Heart left ventricle (tissue), 16 donors: Measurements from ENCODE around the gene OR51S1. TPM values are rescaled to one million over a fixed set of nuclear protein-coding genes. Genes with fewer than 3 reads are reported as not detected.

Experiments used
- ATAC-seq, 4 donors: fragments of 200-7000 bp; cut with Tn5 transposase; one replicate each; pipeline ENCODE4 v1.9.1; 2020 to 2022; ENCODE audit warnings: moderate library complexity in 4 of 4, mild to moderate bottlenecking in 3 of 4, moderate number of reproducible peaks in 1 of 4
- DNase-seq, 5 donors: peaks; one replicate each; pipeline ENCODE4 v3.0.0-alpha.2; 2020
- H3K27ac ChIP-seq, 12 donors: fragments of 200-600 bp; sonication (generic) in 4 of 12; one replicate each; pipeline versions ENCODE4 v1.5.0 to v1.8.0; 2016 to 2022; ENCODE audit warnings: mild to moderate bottlenecking in 2 of 12
- H3K27me3 ChIP-seq, 9 donors: fragments of 200-600 bp; sonication (generic) in 2 of 9; one replicate each; pipeline versions ENCODE4 v1.5.1 to v1.8.0; 2016 to 2022; ENCODE audit warnings: mild to moderate bottlenecking in 3 of 9
- H3K36me3 ChIP-seq, 9 donors: fragments of 200-600 bp; sonication (generic) in 2 of 9; one replicate each; pipeline versions ENCODE4 v1.5.0 to v1.8.0; 2018 to 2022; ENCODE audit warnings: mild to moderate bottlenecking in 2 of 9
- H3K4me1 ChIP-seq, 12 donors: fragments of 200-600 bp; sonication (generic) in 4 of 12; one replicate each; pipeline versions ENCODE4 v1.5.0 to v1.8.0; 2016 to 2022; ENCODE audit warnings: mild to moderate bottlenecking in 3 of 12
- H3K4me3 ChIP-seq, 12 donors: fragments of 200-600 bp; sonication (generic) in 4 of 12; one replicate each; pipeline versions ENCODE4 v1.5.0 to v1.8.0; 2017 to 2022; ENCODE audit warnings: mild to moderate bottlenecking in 9 of 12, moderate library complexity in 4 of 12
- H3K9me3 ChIP-seq, 12 donors: fragments of 200-600 bp; sonication (generic) in 4 of 12; one replicate each; pipeline versions ENCODE4 v1.5.0 to v1.8.0; 2016 to 2022; ENCODE audit warnings: mild to moderate bottlenecking in 1 of 12
- CTCF ChIP-seq, 12 donors: fragments of 200-600 bp; sonication (generic) in 4 of 12; IDR thresholded peaks; one replicate each; pipeline versions ENCODE4 v1.5.0 to v1.8.0; 2018 to 2022; ENCODE audit warnings: antibody characterized with exemption in 12 of 12, mild to moderate bottlenecking in 5 of 12
- POLR2A ChIP-seq, 2 donors: fragments of 450-650 bp; IDR thresholded peaks; one replicate each; pipeline ENCODE4 v1.6.1; 2017; ENCODE audit warnings: antibody characterized with exemption in 2 of 2, mild to moderate bottlenecking in 2 of 2, moderate library complexity in 2 of 2
- WGBS, 4 donors: extraction: QIAGEN DNeasy Blood & Tissue Kit in 2 of 4; methylation state at CpG; one replicate each; pipeline versions ENCODE4 v1.1.5 to v1.1.7; 2013 to 2018; 5-methylcytosine and 5-hydroxymethylcytosine counted together
- intact Hi-C, 10 donors: fragments of 100-400 bp; cut with DNase I; formaldehyde crosslinking; loops; one replicate each; pipeline versions ENCODE4 v1.11.1 to v1.14.2; 2022
- polyA plus RNA-seq, 2 donors: library from polyadenylated mRNA; stranded (reverse); fragments of 200-250 nt; gene quantifications; one replicate each; pipeline ENCODE4 v1.2.3, GENCODE V29; 2013
- total RNA-seq, 9 donors: library from RNA; depleted of rRNA in 2 of 9; stranded (reverse); fragments of >200 nt in 2 of 9; fragmentation: NEBNext Ultra II Directional in 3 of 9; extraction: Animal tissue kit (Norgen Biotek cat#: 25700) in 3 of 9; gene quantifications; one replicate each; pipeline versions ENCODE4 v1.1.0 to v1.2.4, GENCODE V29; 2016 to 2023
- donor health status: ischemic (EF 13 %, LVEDD 7.1; RV severe dilation, severe dysfunction).
- donor health status: healthy with polysubstance abuse.
- donor health status: DM: no; HTN: yes; CAD: no.
- donor health status: DM: no; HTN: no; CAD: no.
- donor health status: ischemic (EF 25% LVEDD 6.9; RV normal size, moderate dysfunction).
- donor health status: ischemic (EF 25% LVEDD 5.7; RV mildly dilated, moderate dysfunction).
- donor health status: healthy.
- donor health status: DM: yes; HTN: yes; CAD: no.
- donor health status: ischemic (EF 35%, LVEDD 5.7; RV mildly dilated, moderate dysfunction).
- donor health status: nonischemic (EF 11% LVEDD 7.7; RV severe dilation, severe dysfunction).
- donor health status: DM: yes; HTN: yes; CAD: no.
- donor health status: PGD.
- donor health status: ischemic (EF 29% LVEDD 5.4; RV normal size, mild dysfunction).
- donor health status: nonischemic (EF 23%, LVEDD 6.1; RV moderate dilation, normal function).

OR51S1 gene
- total and polyA plus RNA-seq, 11 donors: not detected

DNA sequence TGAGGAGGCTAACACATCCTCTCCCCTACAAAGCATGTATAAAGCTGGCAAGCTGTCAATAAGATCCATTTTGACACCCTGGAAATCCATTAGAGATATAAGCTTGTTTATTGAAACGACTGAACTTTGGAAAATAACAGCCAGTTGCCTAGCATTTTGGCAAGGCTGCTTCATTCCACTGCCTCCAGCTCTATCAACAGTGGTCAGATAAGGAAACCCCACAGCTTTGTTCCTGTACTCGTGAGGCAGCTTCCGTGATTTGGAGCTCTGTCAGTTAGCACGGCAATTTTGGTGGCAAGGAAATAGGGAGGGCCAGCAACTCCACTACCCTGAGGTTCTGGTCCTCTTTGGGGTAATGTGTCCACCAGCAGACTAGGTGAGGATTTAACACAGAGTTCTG lies 2.0 kb upstream of the OR51S1 start:
- Histone ChIP-seq H3K4me3 (no peak overlapping the region), H3K27me3 (no peaks in the 10 kb centered on the region), H3K4me1 (peaks cover 0 to 12% (median 0%) of the 10 kb centered on the region in 12 donors), H3K36me3 (no peaks in the 10 kb centered on the region), H3K27ac (no peak overlapping the region), H3K9me3 (no peaks in the 10 kb centered on the region)
- WGBS, 4 donors: 0 to 5% (median 3%) methylated on average over 4 of the region's 4 CpGs
- DNase-seq (peak in 4 of 5 donors; percentile 8 to 49 (median 32)), ATAC-seq (peak; percentile 78 to 92 (median 90))
- TF ChIP-seq CTCF (IDR thresholded peaks at IDR 0.05) (no peak), POLR2A (IDR thresholded peaks at IDR 0.05) (no peak)
- intact Hi-C loops: no loop called here

- Histone ChIP-seq H3K27me3 (peaks cover 0 to 3% (median 0%) of the 10 kb centered on the region in 9 donors), H3K9me3 (no peaks in the 10 kb centered on the region), H3K4me1 (no peaks in the 10 kb centered on the region), H3K36me3 (no peaks in the 10 kb centered on the region), H3K4me3 (no peak overlapping the region), H3K27ac (no peak overlapping the region)
- DNase-seq: no peak
- intact Hi-C loops: no loop called here
- 85 to 96% (median 90%) methylated on average over 2 of the region's 2 CpGs for WGBS, 4 donors
- no peak for ATAC-seq
- no peak for TF ChIP-seq POLR2A (IDR thresholded peaks at IDR 0.05)
- TF ChIP-seq CTCF (IDR thresholded peaks at IDR 0.05): no peak
These were observed 9.0 kb downstream of the OR51S1 start for GRCh38 chr11:4839851-4840549.

GRCh38 chr11:4830909-4831308 lies 18.1 kb downstream of the OR51S1 start:
- Histone ChIP-seq H3K4me3 (no peak overlapping the region), H3K27ac (no peak overlapping the region), H3K36me3 (no peaks in the 10 kb centered on the region), H3K9me3 (no peaks in the 10 kb centered on the region), H3K4me1 (no peaks in the 10 kb centered on the region), H3K27me3 (peaks cover 0 to 1% (median 0%) of the 10 kb centered on the region in 9 donors)
- 54 to 88% (median 70%) methylated on average over 2 of the region's 2 CpGs for WGBS, 4 donors
- no peak for ATAC-seq
- no peak for DNase-seq
- TF ChIP-seq CTCF (IDR thresholded peaks at IDR 0.05) (no peak), POLR2A (IDR thresholded peaks at IDR 0.05) (no peak)
- intact Hi-C loops: no loop called here

- TF ChIP-seq POLR2A (IDR thresholded peaks at IDR 0.05) (no peak), CTCF (IDR thresholded peaks at IDR 0.05) (no peak)
- ATAC-seq: no peak
- Histone ChIP-seq H3K36me3 (no peaks in the 10 kb centered on the region), H3K27ac (no peak overlapping the region), H3K4me1 (no peaks in the 10 kb centered on the region), H3K27me3 (no peaks in the 10 kb centered on the region), H3K9me3 (no peaks in the 10 kb centered on the region), H3K4me3 (no peak overlapping the region)
- no peak for DNase-seq
- intact Hi-C loops: no loop called here
- WGBS, 4 donors: 55 to 79% (median 72%) methylated on average over 1 of the region's 1 CpG
These were observed 18.7 kb downstream of the OR51S1 start for GRCh38 chr11:4830346-4830745.
